ENCODE results near the gene CERKL.

GRCh38 chr2:181605889-181606837, 50.7 kb downstream of the CERKL start:
- TF ChIP-seq KAT7 (CRISPR knock-in tag; IDR thresholded peaks at IDR 0.05; ENCODE audit: borderline replicate concordance): no peak
- TF ChIP-seq, protein P1, sequence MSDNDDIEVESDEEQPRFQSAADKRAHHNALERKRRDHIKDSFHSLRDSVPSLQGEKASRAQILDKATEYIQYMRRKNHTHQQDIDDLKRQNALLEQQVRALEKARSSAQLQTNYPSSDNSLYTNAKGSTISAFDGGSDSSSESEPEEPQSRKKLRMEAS (CRISPR knock-in tag; IDR thresholded peaks at IDR 0.05): no peak
- TF ChIP-seq, protein P2, sequence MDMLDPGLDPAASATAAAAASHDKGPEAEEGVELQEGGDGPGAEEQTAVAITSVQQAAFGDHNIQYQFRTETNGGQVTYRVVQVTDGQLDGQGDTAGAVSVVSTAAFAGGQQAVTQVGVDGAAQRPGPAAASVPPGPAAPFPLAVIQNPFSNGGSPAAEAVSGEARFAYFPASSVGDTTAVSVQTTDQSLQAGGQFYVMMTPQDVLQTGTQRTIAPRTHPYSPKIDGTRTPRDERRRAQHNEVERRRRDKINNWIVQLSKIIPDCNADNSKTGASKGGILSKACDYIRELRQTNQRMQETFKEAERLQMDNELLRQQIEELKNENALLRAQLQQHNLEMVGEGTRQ (CRISPR knock-in tag; IDR thresholded peaks at IDR 0.05): no peak
- TF ChIP-seq CTCF (IDR thresholded peaks at IDR 0.05): no peak
- TF ChIP-seq SP1 (CRISPR knock-in tag; conservative IDR thresholded peaks at IDR 0.05): no peak
- no peak for TF ChIP-seq RORB (CRISPR knock-in tag; IDR thresholded peaks at IDR 0.05)
- no peak for TF ChIP-seq ZNF317 (CRISPR knock-in tag; IDR thresholded peaks at IDR 0.05; ENCODE audit: borderline replicate concordance, low read depth)

All from WTC11 (cell line).